Ovary (tissue), 1 donor: ENCODE results near the gene SMG9.

Experiments used
- EP300 ChIP-seq: sonication (generic); formaldehyde crosslinking; IDR thresholded peaks from one replicate; pipeline ENCODE4 v1.6.1; 2017; ENCODE audit warnings: antibody characterized with exemption
- POLR2A ChIP-seq: fragments of 450-650 bp; IDR thresholded peaks from one replicate; pipeline ENCODE4 v1.6.1; 2017; ENCODE audit warnings: antibody characterized with exemption, mild to moderate bottlenecking, moderate library complexity

- no peak for TF ChIP-seq POLR2A
- no peak for TF ChIP-seq EP300
These were observed 22.5 kb upstream of the SMG9 start for GRCh38 chr19:43777163-43777695.
